ENCODE data around the gene SMARCD1. TPM values are rescaled to one million over a fixed set of nuclear protein-coding genes. Genes with fewer than 3 reads are reported as not detected.

Gene SMARCD1
- polyA plus RNA-seq, 4 donors = 18.1 to 54.1 (median 20.7) TPM

DNA sequence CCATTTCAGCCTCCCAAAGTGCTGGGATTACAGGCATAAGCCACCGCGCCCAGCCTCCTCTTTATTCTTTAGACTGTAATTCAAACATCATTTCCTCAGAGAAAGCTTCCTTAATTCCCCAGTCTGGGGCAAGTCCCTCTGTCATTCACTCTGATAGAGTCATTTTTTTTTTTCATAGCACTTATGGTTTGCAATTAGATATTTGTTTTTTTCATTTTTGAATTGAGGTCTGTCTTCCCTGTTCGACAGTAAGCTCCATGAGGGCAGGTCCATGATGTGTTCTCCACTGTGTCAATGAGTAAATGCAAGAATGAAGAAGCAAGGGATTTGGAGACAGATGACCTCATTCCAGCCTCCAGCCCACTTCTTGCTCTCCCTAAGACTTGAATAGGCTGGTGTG lies 15.6 kb upstream of the SMARCD1 start:
- DNase-seq (no peak), FAIRE-seq (no peak)
- Histone ChIP-seq H3K36me3 (ENCODE audit: control insufficient read depth in 3 of 3, insufficient read depth in 2 of 3, low read depth in 1 of 3, low read length in 3 of 3) (no peaks in the 10 kb centered on the region), H3K27ac (ENCODE audit: low read depth in 1 of 3, low read length in 2 of 3) (no peak overlapping the region), H3K27me3 (ENCODE audit: control insufficient read depth in 3 of 3, insufficient read depth in 3 of 3, low read length in 3 of 3) (peaks cover 0 to 3% (median 0%) of the 10 kb centered on the region in 3 donors), H3K4me1 (ENCODE audit: control insufficient read depth in 3 of 3, insufficient read depth in 2 of 3, low read depth in 1 of 3, low read length in 2 of 3) (peaks cover 0 to 2% (median 0%) of the 10 kb centered on the region in 3 donors), H3K9me3 (ENCODE audit: control insufficient read depth in 2 of 2, insufficient read depth in 1 of 2, low read depth in 1 of 2, low read length in 1 of 2) (no peaks in the 10 kb centered on the region), H3K4me3 (ENCODE audit: low read depth in 1 of 3, low read length in 3 of 3) (no peak overlapping the region)
- WGBS, 3 donors = 92 to 97% (median 96%) methylated on average over 3 of the region's 3 CpGs

DNA sequence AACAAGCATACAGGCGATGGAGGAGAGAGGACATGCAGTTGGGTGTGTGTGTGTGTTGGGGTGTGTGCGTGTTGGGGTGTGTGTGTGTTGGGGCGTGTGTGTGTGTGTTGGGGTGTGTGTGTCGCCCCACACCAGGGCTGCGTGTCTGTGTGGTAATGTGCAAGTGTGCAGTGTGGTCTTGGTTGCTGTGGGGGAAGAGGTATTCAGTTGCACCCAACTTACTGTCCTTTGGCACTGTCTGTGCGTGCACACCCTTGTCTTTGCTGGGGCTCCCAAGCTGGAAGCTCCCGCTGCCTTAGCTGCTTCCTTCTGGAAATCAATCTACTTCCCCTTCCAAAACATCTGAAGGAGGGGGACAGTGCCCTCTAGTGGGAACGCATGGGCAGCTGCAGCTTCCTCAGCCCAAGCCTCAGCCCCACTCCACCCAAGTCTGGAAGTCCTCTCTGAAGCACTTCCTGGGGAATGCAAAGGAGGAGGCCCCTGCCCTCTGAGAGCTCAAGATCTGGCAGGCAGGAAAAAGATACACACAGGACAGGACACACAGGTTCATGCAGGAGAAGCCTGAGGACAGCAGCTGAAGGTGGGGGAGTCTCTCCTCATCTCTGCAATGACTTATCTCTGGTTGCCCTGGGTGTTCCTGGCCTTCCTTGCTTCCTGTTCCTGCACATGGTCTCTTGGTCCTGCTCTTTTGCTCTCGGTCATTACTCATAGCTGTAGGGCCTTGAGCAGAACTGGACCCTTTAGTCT lies 14.7 kb upstream of the SMARCD1 start:
- Histone ChIP-seq H3K36me3 (ENCODE audit: control insufficient read depth in 3 of 3, insufficient read depth in 2 of 3, low read depth in 1 of 3, low read length in 3 of 3) (no peaks in the 10 kb centered on the region), H3K9me3 (ENCODE audit: control insufficient read depth in 2 of 2, insufficient read depth in 1 of 2, low read depth in 1 of 2, low read length in 1 of 2) (no peaks in the 10 kb centered on the region), H3K4me3 (ENCODE audit: low read depth in 1 of 3, low read length in 3 of 3) (no peak overlapping the region), H3K27ac (ENCODE audit: low read depth in 1 of 3, low read length in 2 of 3) (no peak overlapping the region), H3K4me1 (ENCODE audit: control insufficient read depth in 3 of 3, insufficient read depth in 2 of 3, low read depth in 1 of 3, low read length in 2 of 3) (peaks cover 0 to 8% (median 0%) of the 10 kb centered on the region in 3 donors), H3K27me3 (ENCODE audit: control insufficient read depth in 3 of 3, insufficient read depth in 3 of 3, low read length in 3 of 3) (no peaks in the 10 kb centered on the region)
- no peak for FAIRE-seq
- WGBS, 3 donors = 25 to 39% (median 32%) methylated on average over 9 of the region's 9 CpGs
- peak; percentile 86 to 91 for DNase-seq

DNA sequence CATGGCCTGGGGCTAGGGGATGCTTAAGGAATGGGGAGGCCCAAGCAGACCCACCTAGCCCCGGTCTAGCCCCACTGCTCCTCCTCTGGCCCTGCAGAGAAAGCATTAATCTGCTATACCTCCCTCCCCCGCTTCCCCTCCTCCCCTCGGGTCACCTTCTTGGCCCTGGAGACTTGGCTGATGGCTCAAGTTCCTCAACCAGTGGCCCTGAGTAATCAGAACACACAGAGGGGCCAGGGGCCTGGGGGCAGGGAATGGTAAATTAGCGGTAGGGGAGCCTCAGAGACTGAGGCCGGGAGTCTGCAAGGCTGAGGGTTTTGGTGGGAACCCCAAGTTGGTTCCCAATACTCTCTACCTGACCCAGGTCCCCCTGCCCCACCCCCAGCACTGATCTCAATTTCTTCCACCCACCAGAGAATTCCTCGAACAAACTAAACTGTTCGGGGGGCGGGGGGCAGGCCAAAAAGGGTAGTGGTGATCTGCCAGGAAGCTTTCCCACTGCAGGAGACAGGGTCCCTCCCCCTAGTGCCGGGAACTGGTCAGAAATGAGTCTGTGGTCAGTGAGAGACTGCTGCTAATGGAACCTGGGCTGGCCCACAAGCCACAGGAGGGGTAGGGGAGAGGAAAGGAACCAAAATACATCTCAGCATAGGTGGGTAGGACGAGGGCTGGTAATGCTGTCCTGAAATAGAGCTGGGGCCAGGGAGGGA lies 12.8 kb upstream of the SMARCD1 start:
- H3K27me3 ChIP-seq (ENCODE audit: control insufficient read depth in 3 of 3, insufficient read depth in 3 of 3, low read length in 3 of 3) = no peaks in the 10 kb centered on the region
- peaks cover 0 to 12% (median 0%) of the 10 kb centered on the region in 3 donors for H3K4me1 ChIP-seq (ENCODE audit: control insufficient read depth in 3 of 3, insufficient read depth in 2 of 3, low read depth in 1 of 3, low read length in 2 of 3)
- no peaks in the 10 kb centered on the region for H3K9me3 ChIP-seq (ENCODE audit: control insufficient read depth in 2 of 2, insufficient read depth in 1 of 2, low read depth in 1 of 2, low read length in 1 of 2)
- H3K4me3 ChIP-seq (ENCODE audit: low read depth in 1 of 3, low read length in 3 of 3) = no peak overlapping the region
- H3K36me3 ChIP-seq (ENCODE audit: control insufficient read depth in 3 of 3, insufficient read depth in 2 of 3, low read depth in 1 of 3, low read length in 3 of 3) = no peaks in the 10 kb centered on the region
- 67 to 78% (median 69%) methylated on average over 10 of the region's 10 CpGs for WGBS, 3 donors
- no peak overlapping the region for H3K27ac ChIP-seq (ENCODE audit: low read depth in 1 of 3, low read length in 2 of 3)
- DNase-seq (no peak), FAIRE-seq (no peak)

DNA sequence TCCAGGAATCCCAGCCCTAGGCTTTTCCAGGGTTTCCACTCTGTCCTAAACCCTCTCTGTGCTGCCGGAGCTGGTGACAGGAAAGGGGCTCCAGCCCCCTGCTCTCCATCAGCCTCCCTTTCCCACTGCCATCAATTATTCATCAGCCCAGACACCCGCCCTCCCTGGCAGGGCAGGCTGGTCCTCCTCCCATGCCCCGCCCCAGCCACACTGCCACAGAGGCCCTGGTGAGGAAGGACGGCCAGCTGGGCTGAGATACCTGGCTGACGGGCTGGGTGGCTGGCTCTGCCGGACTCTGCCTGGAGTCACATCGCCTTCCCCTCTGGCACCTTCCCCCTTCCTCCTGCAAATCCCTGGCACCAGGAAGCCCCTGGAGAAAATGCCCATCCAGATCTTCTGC lies 11.9 kb upstream of the SMARCD1 start:
- H3K27ac ChIP-seq (ENCODE audit: low read depth in 1 of 3, low read length in 2 of 3) = no peak overlapping the region
- peaks cover 0 to under 1% (median 0%) of the 10 kb centered on the region in 3 donors for H3K36me3 ChIP-seq (ENCODE audit: control insufficient read depth in 3 of 3, insufficient read depth in 2 of 3, low read depth in 1 of 3, low read length in 3 of 3)
- FAIRE-seq (no peak), DNase-seq (no peak)
- no peak overlapping the region for H3K4me3 ChIP-seq (ENCODE audit: low read depth in 1 of 3, low read length in 3 of 3)
- peaks cover 0 to 12% (median 0%) of the 10 kb centered on the region in 3 donors for H3K4me1 ChIP-seq (ENCODE audit: control insufficient read depth in 3 of 3, insufficient read depth in 2 of 3, low read depth in 1 of 3, low read length in 2 of 3)
- 38 to 70% (median 47%) methylated on average over 5 to 7 of the region's 7 CpGs for WGBS, 3 donors
- H3K27me3 ChIP-seq (ENCODE audit: control insufficient read depth in 3 of 3, insufficient read depth in 3 of 3, low read length in 3 of 3) = no peaks in the 10 kb centered on the region
- no peaks in the 10 kb centered on the region for H3K9me3 ChIP-seq (ENCODE audit: control insufficient read depth in 2 of 2, insufficient read depth in 1 of 2, low read depth in 1 of 2, low read length in 1 of 2)

DNA sequence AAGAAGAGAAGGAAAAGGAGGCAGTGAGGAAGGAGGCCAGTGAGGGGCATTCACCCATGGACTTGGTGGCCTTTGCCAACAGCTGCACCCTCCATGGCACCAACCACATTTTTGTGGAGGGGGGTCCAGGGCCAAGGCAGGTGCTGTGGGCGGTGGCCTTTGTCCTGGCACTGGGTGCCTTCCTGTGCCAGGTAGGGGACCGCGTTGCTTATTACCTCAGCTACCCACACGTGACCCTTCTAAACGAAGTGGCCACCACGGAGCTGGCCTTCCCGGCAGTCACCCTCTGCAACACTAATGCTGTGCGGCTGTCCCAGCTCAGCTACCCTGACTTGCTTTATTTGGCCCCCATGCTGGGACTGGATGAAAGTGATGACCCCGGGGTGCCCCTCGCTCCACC lies 11.4 kb upstream of the SMARCD1 start:
- H3K4me3 ChIP-seq (ENCODE audit: low read depth in 1 of 3, low read length in 3 of 3) = no peak overlapping the region
- no peak for FAIRE-seq
- 81 to 83% (median 82%) methylated on average over 10 of the region's 10 CpGs for WGBS, 3 donors

DNA sequence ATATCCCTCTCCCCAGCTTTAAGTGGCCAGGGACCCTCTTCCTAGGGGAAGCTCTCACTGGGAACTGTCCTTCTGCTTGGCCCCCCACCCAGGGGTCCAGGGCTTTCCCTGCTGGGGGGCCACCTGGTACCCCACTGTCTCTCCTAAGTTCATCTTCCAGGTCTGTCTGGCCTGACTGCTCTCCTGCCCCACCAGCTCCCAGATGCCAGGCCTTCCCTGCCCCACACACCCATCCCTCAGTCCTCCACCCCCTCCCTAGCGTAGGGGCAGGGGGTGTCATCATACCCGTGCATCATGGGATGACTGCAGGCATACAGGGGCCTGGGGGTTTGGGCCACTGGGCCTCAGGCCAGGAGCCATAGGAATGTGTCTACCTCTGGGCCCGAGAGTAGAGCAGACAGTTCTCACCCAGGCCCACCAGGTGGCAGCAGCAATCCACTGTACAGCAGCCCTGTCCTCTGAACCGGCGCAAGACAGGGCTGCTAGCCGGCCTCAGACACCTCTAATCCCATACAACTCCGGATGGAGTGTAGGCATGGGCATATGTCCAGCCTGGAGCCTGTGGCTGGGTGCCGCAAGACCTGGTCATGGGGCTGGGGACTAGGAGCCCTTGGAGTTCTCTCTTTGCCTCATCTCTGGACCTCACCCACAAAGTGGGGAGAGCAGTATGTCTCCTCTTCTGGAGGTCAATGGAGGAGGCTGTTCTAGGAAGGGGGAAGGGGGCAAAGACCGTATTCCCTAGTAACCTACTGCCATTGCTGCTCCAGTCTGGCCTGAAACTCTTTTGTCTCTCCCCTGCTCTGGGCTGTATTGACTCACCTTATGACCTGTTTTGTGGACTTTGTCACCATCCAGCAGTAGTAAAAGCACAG lies 10.0 kb upstream of the SMARCD1 start:
- Histone ChIP-seq H3K36me3 (ENCODE audit: control insufficient read depth in 3 of 3, insufficient read depth in 2 of 3, low read depth in 1 of 3, low read length in 3 of 3) (peaks cover 0 to 3% (median 0%) of the 10 kb centered on the region in 3 donors), H3K27ac (ENCODE audit: low read depth in 1 of 3, low read length in 2 of 3) (peak overlapping the region in 2 of 3 donors; percentile 35 to 57), H3K27me3 (ENCODE audit: control insufficient read depth in 3 of 3, insufficient read depth in 3 of 3, low read length in 3 of 3) (no peaks in the 10 kb centered on the region), H3K4me1 (ENCODE audit: control insufficient read depth in 3 of 3, insufficient read depth in 2 of 3, low read depth in 1 of 3, low read length in 2 of 3) (peaks cover 0 to 12% (median 0%) of the 10 kb centered on the region in 3 donors), H3K4me3 (ENCODE audit: low read depth in 1 of 3, low read length in 3 of 3) (no peak overlapping the region), H3K9me3 (ENCODE audit: control insufficient read depth in 2 of 2, insufficient read depth in 1 of 2, low read depth in 1 of 2, low read length in 1 of 2) (no peaks in the 10 kb centered on the region)
- 1 to 5% (median 1%) methylated on average over 9 of the region's 9 CpGs for WGBS, 3 donors
- peak; percentile 81 to 91 for DNase-seq
- FAIRE-seq = no peak

More for the DNA sequence above, 11.4 kb upstream of the SMARCD1 start:
- no peak overlapping the region for H3K27ac ChIP-seq (ENCODE audit: low read depth in 1 of 3, low read length in 2 of 3)
- no peaks in the 10 kb centered on the region for H3K27me3 ChIP-seq (ENCODE audit: control insufficient read depth in 3 of 3, insufficient read depth in 3 of 3, low read length in 3 of 3)
- H3K4me1 ChIP-seq (ENCODE audit: control insufficient read depth in 3 of 3, insufficient read depth in 2 of 3, low read depth in 1 of 3, low read length in 2 of 3) = peaks cover 0 to 12% (median 0%) of the 10 kb centered on the region in 3 donors
- no peak for DNase-seq
- no peaks in the 10 kb centered on the region for H3K9me3 ChIP-seq (ENCODE audit: control insufficient read depth in 2 of 2, insufficient read depth in 1 of 2, low read depth in 1 of 2, low read length in 1 of 2)
- peaks cover 0 to 3% (median 0%) of the 10 kb centered on the region in 3 donors for H3K36me3 ChIP-seq (ENCODE audit: control insufficient read depth in 3 of 3, insufficient read depth in 2 of 3, low read depth in 1 of 3, low read length in 3 of 3)

DNA sequence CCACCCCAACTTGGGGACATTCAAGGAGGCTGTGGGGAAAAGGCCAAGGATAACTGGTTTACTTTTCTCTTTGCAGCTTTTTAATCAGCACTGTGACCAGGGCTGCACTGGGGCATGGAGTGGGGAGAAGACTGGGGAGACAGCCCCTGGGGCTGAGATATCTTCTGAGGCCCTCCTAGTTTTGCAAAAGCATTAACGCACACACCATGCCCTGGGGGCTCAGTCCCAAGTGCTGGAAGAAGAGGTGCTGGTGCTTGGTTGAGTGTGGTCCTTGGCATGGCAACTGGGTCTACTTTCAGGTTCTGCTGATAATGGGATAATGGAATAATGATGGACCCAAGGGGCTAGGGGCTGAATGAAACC lies 9.4 kb upstream of the SMARCD1 start:
- no peak for DNase-seq
- H3K4me1 ChIP-seq (ENCODE audit: control insufficient read depth in 3 of 3, insufficient read depth in 2 of 3, low read depth in 1 of 3, low read length in 2 of 3) = peaks cover 0 to 15% (median 0%) of the 10 kb centered on the region in 3 donors
- WGBS, 3 donors = 99 to 100% (median 100%) methylated on average over 1 of the region's 1 CpG
- peak overlapping the region in 1 of 3 donors; percentile 57 for H3K27ac ChIP-seq (ENCODE audit: low read depth in 1 of 3, low read length in 2 of 3)
- H3K4me3 ChIP-seq (ENCODE audit: low read depth in 1 of 3, low read length in 3 of 3) = no peak overlapping the region
- H3K9me3 ChIP-seq (ENCODE audit: control insufficient read depth in 2 of 2, insufficient read depth in 1 of 2, low read depth in 1 of 2, low read length in 1 of 2) = no peaks in the 10 kb centered on the region
- no peaks in the 10 kb centered on the region for H3K27me3 ChIP-seq (ENCODE audit: control insufficient read depth in 3 of 3, insufficient read depth in 3 of 3, low read length in 3 of 3)
- peaks cover 0 to 3% (median 0%) of the 10 kb centered on the region in 3 donors for H3K36me3 ChIP-seq (ENCODE audit: control insufficient read depth in 3 of 3, insufficient read depth in 2 of 3, low read depth in 1 of 3, low read length in 3 of 3)
- FAIRE-seq = no peak

DNA sequence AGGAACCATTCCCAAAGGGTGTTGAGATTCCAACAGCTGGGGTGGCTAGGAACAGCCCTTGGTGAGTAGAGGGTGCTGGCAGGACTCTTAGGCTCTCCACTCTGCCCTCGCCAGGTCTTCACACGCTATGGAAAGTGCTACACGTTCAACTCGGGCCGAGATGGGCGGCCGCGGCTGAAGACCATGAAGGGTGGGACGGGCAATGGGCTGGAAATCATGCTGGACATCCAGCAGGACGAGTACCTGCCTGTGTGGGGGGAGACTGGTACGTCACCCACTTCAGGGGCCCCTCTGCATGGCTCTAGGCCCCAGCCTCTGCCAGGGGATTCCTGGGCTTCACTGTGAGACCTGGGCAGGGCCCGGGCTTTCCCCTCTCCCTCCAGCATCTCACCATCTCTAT lies 8.0 kb upstream of the SMARCD1 start:
- H3K27me3 ChIP-seq (ENCODE audit: control insufficient read depth in 3 of 3, insufficient read depth in 3 of 3, low read length in 3 of 3) = no peaks in the 10 kb centered on the region
- H3K27ac ChIP-seq (ENCODE audit: low read depth in 1 of 3, low read length in 2 of 3) = no peak overlapping the region
- H3K4me1 ChIP-seq (ENCODE audit: control insufficient read depth in 3 of 3, insufficient read depth in 2 of 3, low read depth in 1 of 3, low read length in 2 of 3) = peaks cover 0 to 28% (median 1%) of the 10 kb centered on the region in 3 donors
- H3K36me3 ChIP-seq (ENCODE audit: control insufficient read depth in 3 of 3, insufficient read depth in 2 of 3, low read depth in 1 of 3, low read length in 3 of 3) = peaks cover 0 to 3% (median 0%) of the 10 kb centered on the region in 3 donors
- 91 to 98% (median 92%) methylated on average over 12 of the region's 12 CpGs for WGBS, 3 donors
- DNase-seq (no peak), FAIRE-seq (no peak)
- no peak overlapping the region for H3K4me3 ChIP-seq (ENCODE audit: low read depth in 1 of 3, low read length in 3 of 3)
- no peaks in the 10 kb centered on the region for H3K9me3 ChIP-seq (ENCODE audit: control insufficient read depth in 2 of 2, insufficient read depth in 1 of 2, low read depth in 1 of 2, low read length in 1 of 2)
